GM13976 (cell line): ENCODE results near the gene PLA2G1B.

Source experiments
- DNase-seq: peaks from one replicate; pipeline ENCODE4 v3.0.0; 2012; ENCODE audit warnings: low spot score
- in situ Hi-C: fragments of 300-500 bp; cut with MboI; formaldehyde crosslinking; loops from one replicate; pipeline ENCODE4 v1.12.0; 2022; ENCODE audit warnings: low sequenced_read_pairs, mixed read lengths, inconsistent platforms; ENCODE audit not compliant: unreplicated experiment
- TF ChIP-seq, protein P1 (sequence below): IDR thresholded peaks from 2 replicates; pipeline ENCODE4 v1.5.1; 2012; ENCODE audit warnings: borderline replicate concordance, mild to moderate bottlenecking; ENCODE audit not compliant: insufficient read depth; ENCODE audit errors: extremely low read depth, missing control alignments, control extremely low read depth

The PLA2G1B gene

GRCh38 chr12:120316798-120317223, 10.8 kb downstream of the PLA2G1B start:
- DNase-seq, result no peak
- TF ChIP-seq, protein P1, sequence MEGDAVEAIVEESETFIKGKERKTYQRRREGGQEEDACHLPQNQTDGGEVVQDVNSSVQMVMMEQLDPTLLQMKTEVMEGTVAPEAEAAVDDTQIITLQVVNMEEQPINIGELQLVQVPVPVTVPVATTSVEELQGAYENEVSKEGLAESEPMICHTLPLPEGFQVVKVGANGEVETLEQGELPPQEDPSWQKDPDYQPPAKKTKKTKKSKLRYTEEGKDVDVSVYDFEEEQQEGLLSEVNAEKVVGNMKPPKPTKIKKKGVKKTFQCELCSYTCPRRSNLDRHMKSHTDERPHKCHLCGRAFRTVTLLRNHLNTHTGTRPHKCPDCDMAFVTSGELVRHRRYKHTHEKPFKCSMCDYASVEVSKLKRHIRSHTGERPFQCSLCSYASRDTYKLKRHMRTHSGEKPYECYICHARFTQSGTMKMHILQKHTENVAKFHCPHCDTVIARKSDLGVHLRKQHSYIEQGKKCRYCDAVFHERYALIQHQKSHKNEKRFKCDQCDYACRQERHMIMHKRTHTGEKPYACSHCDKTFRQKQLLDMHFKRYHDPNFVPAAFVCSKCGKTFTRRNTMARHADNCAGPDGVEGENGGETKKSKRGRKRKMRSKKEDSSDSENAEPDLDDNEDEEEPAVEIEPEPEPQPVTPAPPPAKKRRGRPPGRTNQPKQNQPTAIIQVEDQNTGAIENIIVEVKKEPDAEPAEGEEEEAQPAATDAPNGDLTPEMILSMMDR, result no peak
- in situ Hi-C loops, result no loop called here

GRCh38 chr12:120314220-120314619, 13.4 kb downstream of the PLA2G1B start:
- in situ Hi-C loops, result no loop called here
- no peak for DNase-seq
- TF ChIP-seq, protein P1, result no peak

- peak; percentile 94 for DNase-seq
- in situ Hi-C loops, result no loop called here
- TF ChIP-seq, protein P1, result peak; percentile 75
These were observed 25.4 kb downstream of the PLA2G1B start, which contains the start of gene SIRT4 for GRCh38 chr12:120301962-120302815. Gene SIRT4, plus strand, starts transcription at chr12:120302321. Its CDS starts 1,241 bp downstream, at chr12:120303562.

GRCh38 chr12:120292661-120293531, 34.7 kb downstream of the PLA2G1B start, which contains the start of gene RNU4-1:
Gene RNU4-1, minus strand, starts transcription at chr12:120293237.
- in situ Hi-C loops, result no loop called here
- peak; percentile 71 for DNase-seq
- TF ChIP-seq, protein P1, result no peak

DNA sequence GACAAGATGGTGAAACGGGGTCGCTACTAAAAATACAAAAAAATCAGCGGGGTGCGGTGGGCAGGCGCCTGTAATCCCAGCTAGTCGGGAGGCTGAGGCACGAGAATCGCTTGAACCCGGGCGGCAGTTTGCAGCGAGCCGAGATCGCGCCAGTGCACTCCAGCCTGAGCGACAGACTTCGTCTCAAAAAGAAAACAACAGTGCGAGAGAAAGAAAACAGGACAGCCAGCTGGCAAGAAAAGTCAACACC, 35.2 kb downstream of the PLA2G1B start:
- in situ Hi-C loops, result no loop called here
- no peak for DNase-seq
- TF ChIP-seq, protein P1, result no peak

- peak; percentile 17 for DNase-seq
- in situ Hi-C loops, result no loop called here
These were observed 36.8 kb downstream of the PLA2G1B start for GRCh38 chr12:120290609-120291305.

More at GRCh38 chr12:120290609-120291305, 36.8 kb downstream of the PLA2G1B start:
- TF ChIP-seq, protein P1, result no peak
